ENCODE measurements around the gene IFIT2.
A peak's percentile ranks its signal among the peaks of the same experiment; 100 is the strongest.
"Not testable (repeated sequence)": the region's sequence is repeated elsewhere in the genome, so short reads cannot be mapped to it uniquely, and the experiment has no call there.

Gene IFIT2

DNA sequence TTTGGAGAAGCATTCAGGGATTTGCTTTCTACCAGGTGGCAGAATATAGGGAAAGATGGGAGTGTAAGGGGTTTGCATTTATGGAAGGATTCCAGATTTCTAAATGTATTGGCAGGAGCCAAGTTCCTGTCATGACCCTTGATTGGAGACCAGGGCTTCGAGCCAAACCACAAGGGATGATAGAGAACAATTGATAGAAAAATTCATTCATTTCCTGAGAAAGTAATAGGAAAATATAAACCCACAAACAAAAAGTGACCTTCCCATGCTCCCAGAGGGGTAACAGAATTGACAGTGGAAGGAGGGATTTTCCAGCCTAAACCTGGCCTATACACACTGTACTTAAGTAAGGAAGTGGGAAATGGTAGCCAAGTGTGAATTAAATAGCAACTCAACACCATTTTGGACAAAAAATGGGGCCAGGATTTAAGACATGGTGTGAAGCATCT is 22.4 kb upstream of the IFIT2 start:
- DNase-seq (ENCODE audit: low read depth) = peak; percentile 77

- DNase-seq (ENCODE audit: low read depth) = no peak
These were observed 21.3 kb upstream of the IFIT2 start for GRCh38 chr10:89280508-89280907.

DNA sequence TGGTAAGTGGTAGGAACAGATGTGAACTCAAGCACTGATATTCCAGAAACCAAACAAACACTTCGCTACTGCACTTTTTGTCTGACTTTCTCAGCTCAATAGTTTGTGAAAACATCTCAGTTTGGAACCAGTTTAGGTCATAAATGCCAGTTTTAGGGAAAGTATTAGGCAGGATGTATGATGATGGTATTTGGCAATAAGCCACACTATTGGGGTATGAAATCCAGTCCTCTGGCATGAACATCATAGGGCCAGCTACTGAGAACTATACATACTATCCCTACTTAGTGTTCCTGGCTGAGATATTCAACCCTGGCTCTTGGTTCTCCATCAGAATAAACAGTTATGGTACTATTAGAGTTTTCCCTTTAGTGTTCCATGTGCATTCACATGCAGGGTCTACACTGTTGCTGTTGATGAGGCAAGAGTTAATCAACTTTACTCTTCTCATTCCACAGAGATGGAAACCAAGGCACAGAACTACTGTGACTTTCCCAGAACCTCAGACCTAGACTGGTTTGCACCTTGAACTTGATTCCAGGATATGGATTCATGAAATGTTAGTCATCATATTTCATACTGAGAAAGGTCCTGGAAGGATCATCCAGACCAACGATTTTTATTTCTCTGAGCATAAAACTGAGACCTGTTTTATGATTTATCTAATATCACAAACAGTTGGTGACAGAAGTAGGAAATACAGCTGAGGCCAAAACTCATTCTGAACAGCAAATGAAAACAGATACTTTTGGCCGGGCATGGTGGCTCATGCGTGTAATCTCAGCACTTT is 20.0 kb upstream of the IFIT2 start:
- peak; percentile 42 for DNase-seq (ENCODE audit: low read depth)

DNA sequence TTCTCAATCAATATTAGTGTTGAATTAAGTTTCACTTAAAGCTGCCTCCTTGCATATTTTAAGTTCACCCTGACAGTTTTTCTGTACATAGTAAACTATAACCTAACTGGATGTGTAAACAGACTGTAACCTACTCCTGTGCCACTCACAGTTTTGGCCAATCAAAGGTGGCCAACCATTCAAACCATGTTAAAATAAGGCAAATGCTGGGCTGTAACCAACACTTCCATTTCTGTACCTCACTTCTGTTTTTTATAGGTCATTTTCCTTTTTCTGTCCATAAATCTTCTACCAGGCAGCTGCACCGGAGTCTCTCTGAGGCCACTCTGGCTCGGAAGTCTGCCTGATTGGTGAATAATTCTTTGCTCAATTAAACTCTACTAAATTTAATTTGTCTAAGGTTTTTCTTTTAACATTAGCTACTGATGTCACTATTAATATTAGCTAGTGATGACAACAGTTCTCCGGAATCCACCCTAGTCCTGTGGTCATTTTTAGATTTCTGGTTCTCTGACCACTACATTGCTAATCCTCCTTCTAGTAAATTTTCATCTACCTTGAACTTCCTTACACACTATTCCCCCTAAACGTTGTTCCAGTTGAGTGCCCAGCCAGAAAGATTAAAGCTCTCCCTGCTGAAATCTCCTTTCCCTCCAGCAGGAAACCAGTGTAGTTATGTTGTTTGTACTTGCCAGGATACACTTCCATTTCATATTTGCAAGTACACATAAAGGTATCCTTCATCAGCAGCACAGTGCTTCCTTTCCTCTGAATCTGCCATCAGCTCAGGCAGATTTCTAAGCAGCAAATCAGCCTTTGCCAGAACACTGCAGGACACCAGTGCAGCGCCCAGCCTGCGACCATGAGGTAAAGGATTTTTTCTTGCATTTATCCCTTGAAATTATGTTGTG is 18.6 kb upstream of the IFIT2 start:
- DNase-seq (ENCODE audit: low read depth) = peak; percentile 69

DNA sequence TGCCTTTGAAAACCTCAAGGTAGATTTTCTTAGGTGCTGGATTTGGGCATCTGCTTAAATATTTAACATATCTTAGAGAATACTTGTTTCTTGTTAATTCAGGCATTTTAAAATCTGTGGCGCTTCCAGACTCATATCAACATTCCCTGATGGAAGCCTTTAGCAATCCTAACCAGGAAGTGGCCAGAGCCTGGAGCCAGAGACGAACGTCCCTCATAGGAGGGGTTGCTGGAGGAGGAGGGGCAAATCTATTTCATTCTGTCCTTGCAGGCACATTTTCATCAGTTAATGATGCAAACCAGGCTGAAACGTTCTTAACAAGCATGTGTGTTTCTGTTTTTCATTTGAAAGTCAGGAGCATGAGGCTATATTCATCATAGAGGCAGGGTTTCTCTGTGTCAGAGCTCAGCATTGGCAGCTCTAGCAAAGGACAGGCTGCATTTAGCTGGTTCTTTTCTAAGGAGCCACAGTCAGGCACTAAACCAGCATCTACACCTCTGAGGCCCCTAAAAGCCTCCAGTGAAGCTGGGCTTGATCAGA is 17.8 kb upstream of the IFIT2 start:
- DNase-seq (ENCODE audit: low read depth) = peak; percentile 55

- not testable (repeated sequence) for DNase-seq (ENCODE audit: low read depth)
These were observed 17.1 kb upstream of the IFIT2 start for GRCh38 chr10:89284711-89285110.

DNA sequence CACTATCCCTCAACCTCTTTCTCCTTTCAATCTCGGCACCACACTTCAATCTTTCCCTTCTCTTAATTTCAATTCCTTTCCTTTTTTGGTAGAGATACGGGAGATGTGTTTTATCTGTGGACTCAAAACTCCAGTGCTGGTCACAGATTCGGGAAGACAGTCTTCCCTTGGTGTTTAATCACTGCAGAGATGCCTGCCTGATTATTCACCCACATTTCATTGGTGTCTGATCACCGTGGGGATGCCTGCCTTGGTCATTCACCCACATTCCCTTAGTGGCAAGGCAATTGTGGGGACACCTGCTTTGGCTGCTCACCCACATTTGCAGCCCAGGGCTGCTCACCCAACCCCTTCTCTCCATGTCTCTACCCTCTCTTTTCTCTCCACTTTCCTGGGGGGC is 16.5 kb upstream of the IFIT2 start:
- DNase-seq (ENCODE audit: low read depth) = peak; percentile 37

GRCh38 chr10:89294721-89295239 is 7.1 kb upstream of the IFIT2 start:
- DNase-seq (ENCODE audit: low read depth) = no peak

DNA sequence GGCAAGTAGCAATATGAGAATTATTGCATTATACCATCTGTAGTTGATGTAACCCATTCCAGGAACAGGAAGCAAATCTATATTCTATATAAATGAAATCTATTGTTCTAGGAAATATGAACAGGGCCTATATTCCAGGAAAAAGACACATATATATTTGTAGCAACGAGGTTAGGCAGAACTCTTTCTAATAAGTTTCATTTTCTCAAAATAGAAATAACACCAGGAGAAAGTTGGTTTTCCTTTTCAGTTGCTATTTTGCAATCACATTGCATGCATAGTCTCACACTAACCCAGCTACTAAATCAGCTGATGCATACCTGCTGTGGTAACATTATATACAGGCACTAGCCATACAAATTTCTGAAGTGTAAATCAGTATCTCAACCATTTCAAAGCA is 6.2 kb upstream of the IFIT2 start:
- DNase-seq (ENCODE audit: low read depth) = peak; percentile 91

DNA sequence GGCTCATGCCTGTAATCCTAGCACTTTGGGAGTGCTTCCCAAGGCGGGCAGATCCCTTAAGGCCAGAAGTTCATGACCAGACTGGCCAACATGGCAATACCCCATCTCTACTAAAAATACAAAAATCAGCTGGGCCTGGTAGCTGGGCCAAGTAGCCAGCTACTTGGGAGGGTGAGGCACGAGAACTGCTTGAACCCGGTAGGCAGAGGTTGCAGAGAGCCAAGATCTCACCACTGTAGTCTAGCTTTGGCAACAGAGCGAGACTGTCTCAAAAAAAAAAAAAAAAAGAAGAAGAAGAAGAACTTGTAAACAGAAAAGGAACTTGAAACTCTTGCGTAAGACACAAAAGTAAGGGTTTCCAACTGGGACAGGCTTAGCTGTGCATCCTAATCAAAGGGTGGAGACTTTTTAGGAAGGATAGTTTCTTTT is 5.6 kb upstream of the IFIT2 start:
- peak; percentile 87 for DNase-seq (ENCODE audit: low read depth)

GRCh38 chr10:89297356-89297755 is 4.5 kb upstream of the IFIT2 start:
- DNase-seq (ENCODE audit: low read depth) = no peak

DNA sequence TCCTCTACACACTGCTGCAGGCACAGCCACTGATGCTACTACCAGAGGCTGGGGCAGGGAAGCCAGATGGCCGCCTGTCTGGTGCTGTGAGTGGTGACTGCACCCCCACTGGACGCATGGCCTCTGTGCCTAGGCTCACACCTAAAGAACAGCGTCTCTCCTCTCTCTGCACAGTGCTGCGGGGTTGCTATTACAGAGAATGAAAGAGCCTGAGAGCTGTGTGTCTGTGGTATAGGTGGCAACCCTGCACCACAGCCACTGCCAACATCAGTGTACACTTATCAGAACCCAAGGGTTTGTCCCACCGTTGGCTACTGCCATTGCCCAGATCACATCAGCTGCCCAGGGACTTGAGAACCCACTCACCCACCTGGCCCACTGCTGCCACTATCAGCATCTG is 4.1 kb upstream of the IFIT2 start:
- DNase-seq (ENCODE audit: low read depth) = no peak

DNA sequence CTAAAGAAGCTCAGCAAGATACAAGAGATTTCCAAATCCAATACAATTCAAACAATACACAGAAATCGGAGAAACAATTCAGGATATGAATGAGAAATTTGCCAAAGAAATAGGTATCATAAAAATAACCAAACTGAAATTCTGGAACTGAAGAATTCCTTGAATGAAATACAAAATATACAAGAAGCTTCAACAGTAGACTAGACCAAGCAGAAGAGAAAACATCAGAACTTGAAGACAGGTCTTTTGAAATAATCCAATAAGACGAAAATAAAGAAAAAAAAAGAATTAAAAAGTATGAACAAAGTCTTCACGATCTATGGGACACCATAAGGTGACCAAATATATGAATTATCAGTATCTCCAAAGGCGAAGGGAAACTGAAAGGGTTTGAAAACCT is 2.8 kb upstream of the IFIT2 start:
- no peak for DNase-seq (ENCODE audit: low read depth)

DNA sequence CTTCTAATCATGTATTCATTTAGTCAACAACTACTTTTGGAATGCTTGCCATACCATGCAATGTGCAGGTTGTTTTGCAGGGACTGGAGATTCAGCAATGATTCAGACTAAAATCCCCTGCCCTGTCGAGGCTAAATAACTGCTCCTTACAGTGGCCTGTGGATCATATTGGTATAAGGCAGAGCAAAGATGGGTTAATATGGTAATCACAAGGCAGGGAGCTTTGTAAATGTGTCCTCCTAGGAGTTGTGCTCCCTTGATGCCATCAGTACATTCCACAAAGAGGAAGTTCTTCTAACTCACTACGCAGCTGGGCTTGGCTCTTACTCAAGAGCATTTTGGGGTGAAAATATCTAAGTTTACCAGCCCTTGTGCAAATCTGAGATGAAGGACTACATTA is 614 bp upstream of the IFIT2 start:
- peak; percentile 69 for DNase-seq (ENCODE audit: low read depth)

- DNase-seq (ENCODE audit: low read depth) = no peak
These were observed 779 bp downstream of the IFIT2 start for GRCh38 chr10:89302625-89303024.

GRCh38 chr10:89303161-89303560 is 1.3 kb downstream of the IFIT2 start:
- no peak for DNase-seq (ENCODE audit: low read depth)

GRCh38 chr10:89304026-89304425 is 2.2 kb downstream of the IFIT2 start:
- no peak for DNase-seq (ENCODE audit: low read depth)

DNA sequence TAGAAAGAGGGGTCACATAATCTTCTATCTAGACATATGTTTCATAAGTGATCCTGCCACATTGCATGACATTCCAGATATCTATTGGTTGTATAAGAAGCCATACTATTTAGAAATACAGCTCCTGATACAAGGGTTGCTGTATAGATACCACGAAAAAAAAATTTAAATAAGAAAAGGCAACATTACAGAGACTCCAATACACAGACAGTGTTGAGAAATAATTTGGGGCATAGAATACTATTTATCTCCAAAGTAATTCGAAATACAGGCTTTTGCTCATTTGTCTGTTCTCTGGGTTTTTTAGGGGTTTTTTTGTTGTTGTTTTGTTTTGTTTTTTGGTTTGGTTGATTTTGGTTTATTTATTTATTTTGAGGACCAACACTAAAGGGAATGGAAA is 2.6 kb downstream of the IFIT2 start:
- DNase-seq (ENCODE audit: low read depth) = no peak

DNA sequence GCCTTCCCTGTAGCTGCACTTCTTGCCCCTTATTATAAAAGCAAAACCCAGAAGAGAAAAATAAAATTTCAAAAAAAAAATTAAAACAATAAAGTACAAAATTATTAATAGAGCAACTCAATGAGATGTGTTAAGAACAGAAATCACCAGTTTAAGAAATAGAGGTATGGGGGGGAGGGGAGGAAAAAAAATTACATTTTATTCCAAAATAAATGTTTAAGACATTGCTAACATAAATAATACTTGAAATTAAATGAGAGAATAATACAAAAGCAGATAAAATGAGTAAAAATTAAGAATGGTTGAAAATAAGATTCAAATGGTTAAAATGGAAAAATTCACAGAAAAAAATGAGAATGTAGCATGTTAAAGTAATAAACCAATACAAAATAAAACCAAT is 3.1 kb downstream of the IFIT2 start:
- DNase-seq (ENCODE audit: low read depth) = no peak

DNA sequence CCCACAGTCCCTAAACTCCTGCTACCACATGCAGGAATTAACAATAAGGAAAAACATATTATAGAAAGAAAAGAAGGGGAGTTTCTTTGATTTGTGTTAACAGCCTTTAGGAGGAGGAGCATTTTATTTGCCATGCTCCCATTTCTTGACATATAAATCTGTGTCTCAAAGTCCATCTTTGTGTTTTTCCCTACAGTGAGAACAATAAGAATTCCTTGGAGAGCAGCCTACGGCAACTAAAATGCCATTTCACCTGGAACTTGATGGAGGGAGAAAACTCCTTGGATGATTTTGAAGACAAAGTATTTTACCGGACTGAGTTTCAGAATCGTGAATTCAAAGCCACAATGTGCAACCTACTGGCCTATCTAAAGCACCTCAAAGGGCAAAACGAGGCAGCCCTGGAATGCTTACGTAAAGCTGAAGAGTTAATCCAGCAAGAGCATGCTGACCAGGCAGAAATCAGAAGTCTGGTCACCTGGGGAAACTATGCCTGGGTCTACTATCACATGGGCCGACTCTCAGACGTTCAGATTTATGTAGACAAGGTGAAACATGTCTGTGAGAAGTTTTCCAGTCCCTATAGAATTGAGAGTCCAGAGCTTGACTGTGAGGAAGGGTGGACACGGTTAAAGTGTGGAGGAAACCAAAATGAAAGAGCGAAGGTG is 4.1 kb downstream of the IFIT2 start:
- no peak for DNase-seq (ENCODE audit: low read depth)

- DNase-seq (ENCODE audit: low read depth) = no peak
These were observed 4.8 kb downstream of the IFIT2 start for GRCh38 chr10:89306434-89307268.

Measured in iris pigment epithelial cell (primary cell).